SHP77 treated with DMSO at 0.1 percent for 48 hours (cell line): Measurements from ENCODE around the gene PMIS2.

Source experiments
- DNase-seq: peaks from one replicate; lab custom pipeline; 2025; lab: John Stamatoyannopoulos, UW

The PMIS2 gene

DNA sequence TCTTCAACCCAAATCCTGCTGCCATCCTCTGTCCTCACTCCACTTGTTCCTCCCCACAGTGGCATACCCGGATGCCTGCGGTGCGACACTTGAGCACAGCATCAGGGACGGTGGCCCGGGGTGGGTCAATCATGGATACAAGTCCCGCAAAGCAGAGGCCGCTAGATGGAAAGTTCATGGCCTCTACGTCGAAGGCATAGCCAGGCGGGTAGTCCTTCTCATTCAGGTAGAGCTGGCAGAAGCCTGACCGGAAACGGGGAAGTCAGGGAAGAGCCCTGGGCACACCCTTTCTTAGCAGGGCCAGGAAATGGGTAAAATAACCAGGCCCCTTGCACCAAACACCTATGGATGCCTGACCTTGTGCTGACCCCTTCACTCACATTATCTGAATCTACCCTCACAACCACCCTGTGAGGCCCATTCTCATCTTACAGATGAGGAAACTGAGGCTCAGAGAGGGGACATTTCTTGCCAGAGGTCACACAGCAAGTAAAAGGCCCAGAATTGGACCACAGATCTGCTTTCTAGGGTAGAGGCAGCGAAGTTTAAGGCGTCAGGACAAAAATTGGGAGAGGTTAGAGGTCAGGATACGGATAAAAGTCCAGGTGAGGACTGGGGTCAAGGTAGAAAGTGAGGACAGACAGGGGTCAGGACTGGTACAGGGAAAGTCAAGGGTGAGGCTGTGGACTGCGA, 29.0 kb upstream of the PMIS2 start:
- no peak for DNase-seq

DNA sequence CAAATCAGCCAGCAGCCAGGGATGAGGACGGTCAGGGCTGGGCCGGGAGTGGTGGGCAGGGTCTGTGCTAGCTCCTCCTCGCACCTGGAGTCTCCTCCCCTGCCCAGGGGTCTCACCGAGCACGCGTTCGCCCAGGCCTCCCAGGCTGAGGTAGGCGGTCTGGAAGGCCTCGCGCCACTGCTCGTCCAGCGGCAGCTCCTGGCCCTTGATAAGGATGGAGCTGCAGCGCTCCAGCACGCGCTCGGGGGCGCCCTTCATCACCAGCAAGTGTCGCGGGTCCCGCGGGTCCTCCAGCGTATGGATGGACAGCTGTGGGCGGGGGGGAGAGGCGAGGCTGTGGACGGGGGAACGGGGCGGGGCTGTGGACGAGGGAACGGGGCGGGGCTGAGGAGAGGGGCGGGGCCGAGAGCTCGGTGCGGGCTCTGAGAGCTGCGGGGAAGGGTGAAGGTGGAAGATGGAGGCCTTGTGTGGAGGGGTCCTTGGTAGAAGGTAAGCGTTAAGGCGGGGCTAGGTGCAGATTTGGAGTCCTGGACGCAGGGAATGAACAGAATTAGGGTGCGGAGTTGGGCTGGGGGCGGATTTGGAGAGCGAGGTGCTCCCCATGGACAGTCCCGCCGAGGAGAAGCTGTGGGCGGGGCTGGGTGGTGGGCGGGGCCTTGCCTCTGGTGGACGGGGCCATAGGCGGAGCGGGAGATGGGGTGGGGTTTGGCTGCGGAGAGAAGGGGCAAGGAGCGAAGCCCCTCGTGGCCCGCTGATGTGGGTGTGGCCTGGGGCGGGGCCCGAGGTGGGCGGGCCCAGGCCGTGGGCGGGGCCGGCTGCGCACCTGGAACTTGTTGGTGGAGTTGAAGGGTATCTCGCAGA, 28.2 kb upstream of the PMIS2 start:
- peak; percentile 47 for DNase-seq

DNA sequence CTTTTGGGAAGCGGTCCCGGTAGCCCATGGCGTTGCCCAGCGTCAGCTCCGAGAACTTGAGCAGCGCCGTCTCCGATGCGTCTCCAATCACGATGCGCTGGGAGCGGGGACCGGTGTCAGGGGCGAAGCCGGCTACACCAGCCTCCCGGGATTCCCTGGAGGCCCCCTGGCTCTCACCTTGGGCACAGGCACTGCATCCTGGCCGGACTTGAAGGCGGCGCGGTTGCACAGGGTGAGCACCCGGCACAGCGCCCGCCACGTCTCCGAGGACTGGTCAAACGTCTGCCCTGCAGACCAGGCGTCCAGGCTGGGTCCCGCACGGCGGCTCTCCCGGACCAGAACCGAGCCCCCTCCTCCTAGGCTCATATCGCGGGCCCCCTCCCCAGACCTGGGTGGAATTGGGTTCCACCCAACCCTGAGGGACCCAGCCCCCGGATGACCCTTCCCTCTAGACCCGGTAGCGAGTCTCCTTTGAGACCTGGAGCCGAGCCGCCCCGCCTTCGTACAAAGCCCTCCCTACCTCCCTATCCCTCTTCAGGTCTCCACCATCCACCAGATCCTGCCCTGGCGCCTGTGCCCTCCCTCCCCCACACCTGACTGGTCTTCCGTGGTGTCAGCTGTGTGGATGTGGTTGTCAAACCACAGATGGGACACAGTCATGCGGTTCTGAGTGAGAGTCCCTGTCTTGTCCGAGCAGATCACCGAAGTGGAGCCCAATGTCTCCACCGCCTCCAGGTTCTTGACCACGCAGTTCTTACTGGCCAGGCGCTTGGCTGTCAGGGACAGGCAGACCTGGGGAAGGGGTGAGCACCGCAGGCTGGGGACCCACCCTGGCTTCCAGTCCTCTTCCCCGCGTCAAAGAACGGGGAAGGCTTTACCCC, 27.3 kb upstream of the PMIS2 start:
- DNase-seq = no peak

DNA sequence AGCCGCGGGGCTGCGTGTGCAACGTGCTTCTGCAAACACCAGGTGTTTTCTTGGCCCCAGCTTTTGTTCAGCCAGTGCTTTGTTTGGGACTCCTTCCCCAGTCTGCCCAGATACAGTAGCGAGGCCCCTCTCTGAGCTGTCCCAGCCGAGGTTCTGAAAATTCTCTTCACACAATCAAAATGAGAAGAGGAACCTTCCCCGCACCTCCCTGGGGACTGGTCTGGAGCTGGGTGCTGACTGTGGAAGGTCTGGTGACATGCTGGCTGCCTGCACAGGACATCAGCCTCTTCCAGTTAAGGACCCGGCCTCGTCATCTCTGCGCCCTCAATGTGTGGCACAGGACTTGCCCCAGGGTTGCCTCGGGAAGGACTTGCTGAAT, 26.7 kb upstream of the PMIS2 start:
- DNase-seq = no peak

DNA sequence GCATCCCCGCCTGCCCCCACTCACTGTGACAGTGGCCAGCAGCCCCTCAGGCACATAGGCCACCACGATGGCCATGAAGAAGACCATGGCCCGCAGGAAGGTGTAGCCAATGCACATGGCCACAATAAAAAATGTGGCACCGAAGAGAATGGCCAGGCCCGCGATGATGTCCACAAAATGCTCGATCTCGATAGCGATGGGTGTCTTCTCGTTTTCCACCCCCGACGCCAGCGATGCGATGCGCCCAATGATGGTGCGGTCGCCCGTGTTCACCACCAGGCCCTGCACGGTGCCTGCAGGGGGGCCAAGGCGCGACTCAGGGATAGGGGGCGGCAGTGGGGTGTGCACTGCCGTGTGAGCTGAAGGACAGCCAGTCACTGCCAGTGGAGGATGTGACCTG, 26.2 kb upstream of the PMIS2 start:
- no peak for DNase-seq

DNA sequence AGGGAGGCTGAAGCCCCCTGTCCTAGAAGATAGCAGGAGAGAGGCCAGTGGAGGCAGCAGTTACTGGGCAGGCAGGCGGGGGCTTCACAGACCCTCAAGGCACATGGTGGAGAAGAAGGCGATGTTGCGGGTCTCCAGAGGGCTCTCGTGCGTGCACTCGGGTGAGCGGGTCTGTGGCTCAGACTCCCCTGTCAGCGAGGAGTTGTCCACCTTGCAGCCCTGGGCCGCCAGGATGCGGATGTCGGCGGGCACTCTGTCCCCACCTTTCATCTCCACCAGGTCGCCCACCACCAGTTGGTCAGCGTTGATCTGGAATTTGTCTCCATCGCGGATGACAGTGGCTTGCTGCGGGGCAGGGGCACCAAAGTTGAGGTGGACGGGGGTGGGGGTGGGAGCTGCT, 25.7 kb upstream of the PMIS2 start:
- DNase-seq = no peak

DNA sequence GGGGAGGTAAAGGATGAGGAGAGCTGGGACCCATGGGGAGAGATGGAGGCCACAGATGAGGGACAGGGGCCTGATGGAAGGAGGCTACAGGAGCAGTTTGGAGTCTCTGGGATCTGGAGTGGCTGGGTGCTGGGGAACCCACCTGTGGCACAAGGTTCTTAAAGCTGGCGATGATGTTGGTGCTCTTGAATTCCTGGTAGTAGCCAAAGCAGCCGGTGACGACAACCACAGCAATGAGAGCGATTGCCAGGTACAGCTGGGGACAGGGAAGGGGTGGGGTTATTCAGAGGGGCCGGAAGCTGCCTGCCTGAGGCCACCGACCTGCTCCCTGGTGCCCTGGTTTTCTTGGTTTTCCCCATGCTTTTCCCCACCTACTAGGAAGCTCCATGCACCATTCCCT, 25.3 kb upstream of the PMIS2 start:
- DNase-seq = no peak

DNA sequence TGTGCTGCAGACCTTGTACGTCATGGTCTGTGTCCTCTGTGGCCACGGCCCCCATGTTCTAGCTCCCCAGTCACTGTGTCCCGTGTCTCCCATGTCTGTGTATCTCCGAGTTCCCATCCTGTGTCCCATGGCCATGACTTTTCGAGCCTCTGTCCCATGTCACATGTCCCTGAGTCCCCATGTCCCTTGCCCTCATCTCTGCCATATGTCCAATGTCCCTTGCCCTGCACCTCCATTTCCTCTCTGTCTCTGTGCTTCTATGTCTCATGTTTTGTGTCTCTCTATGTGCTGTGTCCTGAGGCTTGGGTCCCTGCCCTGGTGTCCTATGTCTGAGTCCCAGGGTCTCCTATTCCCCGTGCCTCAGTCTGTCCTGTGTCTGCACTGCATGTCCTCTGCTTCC, 24.5 kb upstream of the PMIS2 start:
- no peak for DNase-seq

DNA sequence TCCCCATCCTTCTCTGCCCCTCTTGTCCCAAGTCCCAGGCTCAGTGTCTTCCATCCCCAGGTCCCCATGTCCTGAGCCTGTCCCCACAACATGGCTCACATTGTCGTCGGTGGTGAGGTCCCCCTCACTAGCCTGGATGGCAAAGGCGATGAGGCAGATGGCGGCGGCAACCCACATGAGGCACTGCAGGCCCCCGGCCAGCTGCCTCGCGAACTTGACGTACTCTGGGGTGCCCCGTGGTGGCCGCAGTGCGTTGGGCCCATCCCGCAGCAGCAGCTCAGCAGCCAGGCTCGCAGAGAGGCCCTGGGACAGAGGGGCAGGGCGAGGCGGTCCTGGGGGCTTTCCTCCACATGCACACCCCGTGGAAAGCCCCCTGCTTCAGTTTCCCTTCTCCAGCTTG, 23.6 kb upstream of the PMIS2 start:
- DNase-seq = no peak

DNA sequence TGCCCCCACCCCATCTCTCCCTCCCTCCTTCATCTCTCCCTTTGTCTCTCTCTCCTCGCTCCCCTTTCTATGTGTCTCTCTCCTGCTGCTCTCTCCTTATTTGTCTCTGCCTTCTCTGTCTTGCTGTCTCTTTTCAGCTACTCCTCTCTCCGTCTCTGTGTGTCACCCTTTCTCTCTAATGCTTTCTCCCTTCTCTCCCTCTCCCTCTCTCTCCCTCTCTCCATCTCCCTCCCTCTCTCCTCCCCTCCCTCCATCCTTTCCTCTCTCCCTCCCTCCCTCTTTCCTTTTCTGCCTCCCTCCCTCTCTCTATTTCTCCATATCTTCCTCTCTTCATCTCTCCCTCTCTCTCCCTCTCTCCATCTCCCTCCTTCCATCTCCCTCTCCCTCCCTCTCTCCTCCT, 23.2 kb upstream of the PMIS2 start:
- DNase-seq = no peak

DNA sequence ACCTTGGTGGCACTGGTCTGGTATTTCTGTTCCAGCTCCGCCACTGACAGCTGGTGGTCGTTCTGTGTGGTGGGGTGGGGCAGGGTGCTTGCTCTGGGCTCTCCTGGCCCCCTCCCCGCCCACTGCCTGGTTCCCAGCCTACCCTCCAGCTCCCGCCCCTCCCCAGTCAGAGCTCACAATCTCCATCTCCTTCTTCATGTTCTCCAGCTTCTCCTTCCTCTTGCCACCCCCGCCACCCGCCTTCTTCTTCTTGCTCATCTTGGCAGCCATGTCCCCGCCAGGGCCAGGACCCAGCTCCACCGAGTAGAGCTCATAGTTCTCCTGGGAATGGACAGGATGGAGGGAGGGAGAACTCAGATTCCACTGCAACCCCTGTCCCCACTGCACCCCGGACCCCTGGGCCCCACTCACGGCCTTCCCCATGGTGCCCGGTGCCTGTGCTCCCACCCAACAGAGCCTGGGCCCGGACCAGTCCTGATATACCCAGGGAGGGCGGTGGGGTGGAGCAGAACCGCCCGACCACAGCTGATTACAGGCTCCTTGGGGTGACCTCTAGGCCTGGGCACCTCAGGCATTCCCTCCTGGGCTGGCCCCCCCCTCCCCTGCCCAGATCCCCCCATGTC, 22.7 kb upstream of the PMIS2 start, which contains the start of gene ATP4A:
ATP4A (minus strand) TSS at position 452 of the 623 bp plus-strand sequence; CDS start at position 423, 29 bp downstream.
- DNase-seq = no peak

DNA sequence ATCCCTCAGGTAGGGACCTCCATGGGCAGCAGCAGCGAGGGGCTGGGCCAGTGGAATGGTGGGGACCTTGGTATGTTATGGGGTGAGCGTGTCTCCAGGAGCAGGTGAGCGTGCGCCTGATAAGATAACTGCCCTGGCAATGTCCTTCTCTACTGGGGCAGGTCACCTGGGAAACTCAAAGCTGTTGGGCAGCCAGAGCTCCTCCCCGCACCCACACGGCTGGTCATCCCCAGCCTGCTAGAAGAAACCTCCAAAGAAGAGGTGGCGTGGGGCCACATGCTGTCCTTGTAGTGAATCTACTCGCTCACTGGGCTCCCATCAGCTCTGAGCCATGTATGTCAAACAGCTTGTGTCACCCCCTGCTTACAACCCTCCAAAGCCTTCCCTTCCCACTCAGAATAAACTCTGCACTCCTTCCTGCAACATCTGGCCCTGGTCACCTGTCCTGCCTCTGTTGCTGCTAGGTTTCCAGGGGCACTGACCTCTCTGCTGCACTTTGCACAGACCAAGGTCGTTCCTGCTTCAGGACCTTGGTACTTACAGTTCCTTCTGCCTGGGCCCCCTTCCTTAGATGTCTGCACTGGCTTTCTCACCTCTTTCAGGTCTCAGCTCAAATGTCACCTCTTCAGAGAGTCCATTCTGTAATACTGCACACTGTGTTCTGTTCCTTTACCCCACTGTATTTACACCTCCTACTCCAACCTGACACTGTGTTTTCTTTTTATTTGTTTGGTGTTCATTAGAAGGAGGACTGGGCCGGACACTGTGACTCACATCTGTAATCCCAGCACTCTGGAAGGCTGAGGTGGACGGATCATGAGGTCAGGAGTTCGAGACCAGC, 20.7 kb upstream of the PMIS2 start:
- DNase-seq = no peak

DNA sequence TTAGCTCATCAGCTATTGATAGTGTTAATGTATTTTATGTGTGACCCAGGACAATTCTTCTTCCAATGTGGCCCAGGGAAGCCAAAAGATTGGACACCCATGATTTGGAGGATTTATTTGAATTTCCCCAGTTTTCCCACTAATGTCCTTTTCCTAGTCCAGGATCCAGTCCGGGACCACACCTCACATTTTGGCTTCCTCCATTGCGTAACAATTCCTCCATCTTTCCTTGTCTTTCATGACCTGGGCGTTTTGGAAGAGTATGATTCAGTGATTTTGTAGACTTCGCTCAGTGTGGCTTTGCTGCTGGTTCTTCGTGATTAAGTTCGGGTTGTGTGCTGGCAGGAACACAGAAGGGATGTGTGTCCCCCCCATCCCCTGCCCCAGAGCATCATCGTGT, 19.2 kb upstream of the PMIS2 start:
- DNase-seq = no peak

DNA sequence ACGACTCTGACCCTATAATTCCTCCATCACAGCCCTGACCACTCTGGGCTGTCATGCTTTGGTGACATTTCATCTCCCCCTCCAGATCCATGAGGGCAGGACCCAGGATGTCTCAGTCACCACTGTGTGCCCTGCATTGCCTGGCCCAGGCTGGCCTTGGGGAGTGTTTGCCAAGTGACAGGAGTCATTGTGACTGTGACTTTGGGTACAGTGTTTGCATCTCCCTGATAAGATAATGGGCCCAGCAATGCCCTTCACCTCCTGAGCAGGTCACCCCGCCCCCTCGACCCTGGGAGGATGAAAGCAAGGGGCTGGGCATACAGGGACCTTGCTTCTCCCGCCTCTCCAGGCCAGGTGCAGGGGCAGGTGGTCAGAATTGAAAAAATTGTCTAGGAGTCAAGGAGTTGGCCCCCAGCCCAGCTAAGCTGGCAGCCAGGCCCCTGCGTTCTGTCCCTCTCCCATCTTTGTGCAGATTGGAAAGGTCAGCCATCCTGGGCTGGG, 16.6 kb upstream of the PMIS2 start:
- peak; percentile 29 for DNase-seq

DNA sequence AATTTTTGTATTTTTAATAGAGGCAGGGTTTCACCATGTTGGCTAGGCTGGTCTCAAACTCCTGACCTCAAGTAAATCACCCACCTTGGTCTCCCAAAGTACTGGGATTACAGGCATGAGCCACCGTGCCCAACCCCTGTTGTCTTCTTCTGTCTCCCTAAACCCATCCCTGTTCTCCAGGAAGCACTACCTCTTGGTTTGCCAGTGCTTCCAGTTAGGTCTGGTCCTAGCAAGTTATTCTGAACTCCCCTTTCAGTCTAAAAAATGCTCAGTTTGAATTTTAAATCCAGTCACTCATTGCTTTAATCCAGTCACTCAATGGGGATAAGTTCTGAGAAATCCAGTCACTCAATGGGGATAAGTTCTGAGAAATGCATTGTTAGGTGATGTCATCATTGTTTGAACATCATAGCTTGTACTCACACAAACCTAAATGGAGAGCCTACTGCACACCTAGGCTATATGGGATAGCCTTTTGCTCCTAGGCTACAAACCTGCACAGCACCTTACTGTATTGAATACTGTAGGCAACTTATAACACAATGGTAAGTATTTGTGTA, 14.5 kb upstream of the PMIS2 start:
- no peak for DNase-seq

DNA sequence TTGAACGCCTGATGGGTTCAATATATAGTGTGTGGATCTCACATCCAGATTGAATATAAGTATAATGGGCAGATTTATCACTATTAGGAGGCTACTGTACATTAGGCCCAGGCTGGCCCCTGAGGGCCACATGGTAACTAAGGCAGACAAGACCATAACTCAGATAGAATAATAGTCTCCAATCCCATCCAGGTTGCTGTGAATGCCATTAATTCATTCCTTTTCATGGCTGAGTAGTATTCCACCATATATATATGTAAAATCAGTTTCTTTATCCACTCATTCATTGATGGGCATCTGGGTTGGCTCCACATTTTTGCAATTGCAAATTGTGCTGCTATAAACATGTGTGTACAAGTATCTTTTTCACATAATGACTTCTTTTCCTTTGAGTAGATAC, 8.1 kb upstream of the PMIS2 start:
- DNase-seq = no peak

DNA sequence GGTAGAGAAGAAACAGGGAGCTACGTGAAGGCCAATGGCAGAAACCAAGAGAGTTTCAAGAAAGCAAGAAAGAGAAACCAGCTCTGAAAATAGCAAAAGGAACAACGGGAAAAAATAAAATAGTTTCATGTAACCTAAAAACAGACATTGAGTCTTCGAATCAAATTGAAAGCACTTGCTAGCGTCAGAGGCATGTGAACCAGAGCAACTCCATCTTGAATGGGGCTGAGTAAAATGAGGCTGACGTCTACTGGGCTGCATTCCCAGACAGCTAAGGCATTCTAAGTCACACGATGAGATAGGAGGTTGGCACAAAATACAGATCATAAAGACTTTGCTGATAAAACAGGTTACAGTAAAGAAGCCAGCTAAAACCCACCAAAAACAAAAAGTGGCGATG, 7.3 kb upstream of the PMIS2 start:
- DNase-seq = no peak

DNA sequence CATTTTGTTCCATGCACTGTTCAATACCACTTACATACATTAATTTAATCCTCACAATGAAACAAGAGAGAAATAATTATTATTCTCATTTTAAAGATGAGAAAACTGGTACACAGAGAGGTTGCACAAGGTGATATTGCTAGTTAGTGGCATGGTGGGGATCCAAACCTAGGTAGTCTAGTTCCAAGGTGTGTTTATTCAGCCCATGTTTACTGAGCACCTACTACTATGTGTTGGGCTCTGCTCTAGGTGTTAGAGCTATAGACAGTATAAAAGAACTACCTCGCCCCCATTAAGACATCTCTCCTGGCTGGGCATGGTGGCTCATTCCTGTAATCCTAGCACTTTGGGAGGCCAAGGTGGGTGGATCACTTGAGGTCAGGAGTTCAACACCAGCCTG, 3.2 kb upstream of the PMIS2 start:
- no peak for DNase-seq

DNA sequence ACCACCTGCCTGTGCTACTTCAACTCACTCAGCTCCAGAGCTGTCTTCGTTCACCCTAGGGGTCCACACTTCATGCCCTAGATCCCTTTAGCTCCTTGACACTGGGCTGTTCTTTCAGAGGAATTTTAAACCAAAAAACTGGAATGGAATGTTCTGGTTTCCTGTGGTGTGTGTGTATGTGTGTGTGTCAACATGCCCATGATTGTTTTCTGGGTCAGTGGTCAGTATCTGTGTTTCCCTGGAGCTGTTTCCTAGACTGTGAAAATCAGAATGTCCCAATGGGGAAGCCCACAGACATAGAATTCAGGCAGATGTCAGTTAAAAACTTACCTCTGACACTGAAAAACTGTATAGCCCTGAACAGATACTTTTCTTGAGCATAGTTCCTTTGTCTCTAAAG, 1.3 kb downstream of the PMIS2 start:
- DNase-seq = no peak

DNA sequence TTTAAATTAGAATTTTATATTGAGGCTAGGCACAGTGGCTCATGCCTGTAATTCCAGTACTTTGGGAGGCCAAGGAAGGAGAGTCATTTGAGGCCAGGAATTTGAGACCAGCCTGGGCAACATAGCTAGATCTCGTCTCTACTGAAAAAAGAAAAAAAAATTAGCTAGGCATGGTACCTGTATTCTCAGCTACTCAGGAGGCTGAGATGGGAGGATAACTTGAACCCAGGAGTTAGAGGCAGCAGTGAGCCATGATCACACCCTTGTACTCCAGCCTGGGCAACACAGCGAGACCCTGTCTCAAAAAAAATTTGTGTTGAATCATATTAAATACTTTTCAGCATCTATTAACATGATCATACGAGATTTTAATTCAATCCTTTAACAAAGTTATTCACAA, 4.9 kb downstream of the PMIS2 start:
- no peak for DNase-seq

DNA sequence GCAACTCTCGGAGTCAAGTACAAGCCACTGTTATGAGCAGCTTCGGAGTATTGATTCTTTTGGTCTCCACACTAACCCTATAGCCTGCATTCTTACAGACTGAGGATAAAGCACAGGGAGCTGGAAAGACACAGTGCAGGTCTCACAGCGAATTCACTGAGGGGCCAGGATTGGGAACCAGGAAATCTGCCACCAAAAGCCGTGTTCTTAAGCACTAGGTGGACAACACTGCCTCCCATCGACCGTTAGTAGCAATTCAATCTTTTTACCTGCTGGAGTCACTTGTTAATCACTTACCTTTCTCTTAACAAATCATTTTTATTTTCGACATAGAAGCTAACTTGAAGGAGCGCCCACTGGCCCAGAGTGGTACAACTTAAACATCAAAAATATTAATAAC, 6.3 kb downstream of the PMIS2 start:
- DNase-seq = peak; percentile 36
